ENCODE data around the gene NUBP2. TPM values are rescaled to one million over a fixed set of nuclear protein-coding genes. Genes with fewer than 3 reads are reported as not detected.
A peak's percentile ranks its signal among the peaks of the same experiment; 100 is the strongest.

The NUBP2 gene
- total RNA-seq, 1 donor from 2014 or later = 82.9 TPM

DNA sequence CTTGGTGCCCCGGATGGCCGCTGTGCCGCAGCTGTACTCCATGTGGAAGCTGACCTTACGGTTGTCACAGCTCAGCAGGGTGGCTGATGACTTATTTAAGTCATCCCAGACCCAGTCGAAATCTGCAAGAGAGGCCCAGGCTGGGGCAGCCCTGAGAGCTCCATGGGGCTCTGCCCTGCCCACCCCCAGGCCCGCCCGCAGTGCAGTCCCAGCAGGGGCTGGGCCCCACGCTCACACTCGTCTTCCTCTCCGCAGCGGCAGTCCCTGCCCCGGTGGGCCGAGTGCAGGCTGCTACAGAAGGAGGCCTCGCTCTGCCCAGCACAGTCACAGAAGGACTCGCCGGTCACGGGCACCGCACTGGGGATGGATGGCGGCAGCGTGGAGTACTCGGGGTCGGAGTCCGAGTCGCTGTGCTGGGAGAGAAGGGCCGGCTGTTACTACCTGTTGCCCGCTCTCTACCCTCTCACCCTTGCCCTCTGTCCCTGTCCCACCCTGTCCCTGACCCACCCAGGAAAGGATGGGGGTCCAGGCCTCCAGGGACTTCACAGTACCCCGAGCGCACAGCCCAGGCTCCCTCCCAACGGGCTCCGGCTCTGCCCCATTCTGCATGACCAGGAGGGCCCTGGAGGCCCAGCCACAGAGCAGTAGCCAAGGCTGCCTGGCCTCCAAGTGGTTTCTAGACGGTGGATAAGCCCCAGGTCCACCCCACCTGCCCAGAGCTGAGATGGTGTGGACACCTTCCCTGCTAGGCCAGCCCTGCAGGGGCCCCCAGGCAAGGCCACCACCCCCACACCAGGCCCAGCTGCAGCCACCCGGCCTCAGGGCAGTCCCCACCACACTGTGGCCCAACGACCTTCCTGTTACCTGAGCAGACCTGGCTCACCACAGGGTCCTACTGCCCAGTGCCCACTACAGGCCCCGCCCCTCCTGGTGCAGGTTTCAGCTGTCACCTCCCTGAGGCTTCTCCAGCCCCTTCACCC lies 4.3 kb upstream of the NUBP2 start:
- Histone ChIP-seq H3K27me3 (ENCODE audit: control insufficient read depth, insufficient read depth, low read length) (no peaks in the 10 kb centered on the region), H3K36me3 (ENCODE audit: control insufficient read depth, insufficient read depth, low read length) (peaks cover 24% of the 10 kb centered on the region), H3K4me3 (ENCODE audit: low read depth, low read length) (no peak overlapping the region)
- FAIRE-seq (no peak), DNase-seq (ENCODE audit: low read depth) (no peak)
- TF ChIP-seq, protein P1, sequence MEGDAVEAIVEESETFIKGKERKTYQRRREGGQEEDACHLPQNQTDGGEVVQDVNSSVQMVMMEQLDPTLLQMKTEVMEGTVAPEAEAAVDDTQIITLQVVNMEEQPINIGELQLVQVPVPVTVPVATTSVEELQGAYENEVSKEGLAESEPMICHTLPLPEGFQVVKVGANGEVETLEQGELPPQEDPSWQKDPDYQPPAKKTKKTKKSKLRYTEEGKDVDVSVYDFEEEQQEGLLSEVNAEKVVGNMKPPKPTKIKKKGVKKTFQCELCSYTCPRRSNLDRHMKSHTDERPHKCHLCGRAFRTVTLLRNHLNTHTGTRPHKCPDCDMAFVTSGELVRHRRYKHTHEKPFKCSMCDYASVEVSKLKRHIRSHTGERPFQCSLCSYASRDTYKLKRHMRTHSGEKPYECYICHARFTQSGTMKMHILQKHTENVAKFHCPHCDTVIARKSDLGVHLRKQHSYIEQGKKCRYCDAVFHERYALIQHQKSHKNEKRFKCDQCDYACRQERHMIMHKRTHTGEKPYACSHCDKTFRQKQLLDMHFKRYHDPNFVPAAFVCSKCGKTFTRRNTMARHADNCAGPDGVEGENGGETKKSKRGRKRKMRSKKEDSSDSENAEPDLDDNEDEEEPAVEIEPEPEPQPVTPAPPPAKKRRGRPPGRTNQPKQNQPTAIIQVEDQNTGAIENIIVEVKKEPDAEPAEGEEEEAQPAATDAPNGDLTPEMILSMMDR (IDR thresholded peaks at IDR 0.05; ENCODE audit: insufficient read depth, low read length, severe bottlenecking) = no peak

DNA sequence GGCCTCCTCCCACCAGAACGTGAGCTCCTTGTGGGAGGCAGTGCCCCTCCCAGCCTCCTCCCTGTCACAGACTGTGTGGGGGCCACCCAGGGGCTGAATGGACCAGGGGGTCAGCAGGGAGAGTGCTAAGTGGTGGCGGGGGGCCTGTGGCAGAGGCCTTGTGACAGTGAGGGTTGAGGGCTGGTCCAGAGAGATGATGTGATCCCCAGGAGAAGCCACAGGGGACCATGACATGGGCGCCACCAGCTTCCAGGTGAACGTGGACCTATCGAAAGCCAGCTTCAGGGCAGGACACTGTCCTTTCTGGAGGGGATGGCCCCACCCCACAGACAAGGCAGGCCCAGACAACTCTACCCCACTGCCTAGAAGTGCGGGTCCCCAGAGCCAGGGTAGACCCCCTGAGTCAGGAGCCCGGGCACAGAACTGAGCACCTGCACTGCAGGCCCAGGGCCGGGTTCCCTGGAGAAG lies 3.5 kb upstream of the NUBP2 start:
- no peak for FAIRE-seq
- TF ChIP-seq, protein P1 (IDR thresholded peaks at IDR 0.05; ENCODE audit: insufficient read depth, low read length, severe bottlenecking) = no peak
- DNase-seq (ENCODE audit: low read depth) = no peak
- H3K4me3 ChIP-seq (ENCODE audit: low read depth, low read length) = no peak overlapping the region
- no peaks in the 10 kb centered on the region for H3K27me3 ChIP-seq (ENCODE audit: control insufficient read depth, insufficient read depth, low read length)
- peaks cover 24% of the 10 kb centered on the region for H3K36me3 ChIP-seq (ENCODE audit: control insufficient read depth, insufficient read depth, low read length)

GRCh38 chr16:1779741-1780676 lies 2.8 kb upstream of the NUBP2 start:
- DNase-seq (ENCODE audit: low read depth) = no peak
- FAIRE-seq = no peak
- peaks cover 23% of the 10 kb centered on the region for H3K36me3 ChIP-seq (ENCODE audit: control insufficient read depth, insufficient read depth, low read length)
- no peak overlapping the region for H3K4me3 ChIP-seq (ENCODE audit: low read depth, low read length)
- TF ChIP-seq, protein P1 (IDR thresholded peaks at IDR 0.05; ENCODE audit: insufficient read depth, low read length, severe bottlenecking) = no peak
- H3K27me3 ChIP-seq (ENCODE audit: control insufficient read depth, insufficient read depth, low read length) = no peaks in the 10 kb centered on the region

GRCh38 chr16:1780677-1781072 lies 2.1 kb upstream of the NUBP2 start:
- DNase-seq (ENCODE audit: low read depth) (no peak), FAIRE-seq (no peak)
- no peaks in the 10 kb centered on the region for H3K27me3 ChIP-seq (ENCODE audit: control insufficient read depth, insufficient read depth, low read length)
- peaks cover 21% of the 10 kb centered on the region for H3K36me3 ChIP-seq (ENCODE audit: control insufficient read depth, insufficient read depth, low read length)
- TF ChIP-seq, protein P1 (IDR thresholded peaks at IDR 0.05; ENCODE audit: insufficient read depth, low read length, severe bottlenecking) = no peak
- no peak overlapping the region for H3K4me3 ChIP-seq (ENCODE audit: low read depth, low read length)

GRCh38 chr16:1781254-1781653 lies 1.5 kb upstream of the NUBP2 start:
- H3K27me3 ChIP-seq (ENCODE audit: control insufficient read depth, insufficient read depth, low read length) = no peaks in the 10 kb centered on the region
- TF ChIP-seq, protein P1 (IDR thresholded peaks at IDR 0.05; ENCODE audit: insufficient read depth, low read length, severe bottlenecking) = no peak
- FAIRE-seq = no peak

More at GRCh38 chr16:1781254-1781653, 1.5 kb upstream of the NUBP2 start:
- Histone ChIP-seq H3K36me3 (ENCODE audit: control insufficient read depth, insufficient read depth, low read length) (peaks cover 17% of the 10 kb centered on the region), H3K4me3 (ENCODE audit: low read depth, low read length) (peak overlapping the region; percentile 63)
- DNase-seq (ENCODE audit: low read depth) = no peak

All from bronchial epithelial cell (primary cell).